DND-41 (cell line): ENCODE measurements around the gene IL4R.
A peak's percentile ranks its signal among the peaks of the same experiment; 100 is the strongest.

Experiments
- ATAC-seq: fragments of 200-7000 bp; cut with Tn5 transposase; 3 replicates; pipeline ENCODE4 v1.9.1; 2021; ENCODE audit warnings: low read depth; ENCODE audit not compliant: insufficient read depth
- DNase-seq: peaks from one replicate; pipeline ENCODE4 v3.0.0-alpha.2; 2020
- H2AFZ ChIP-seq: 2 replicates; pipeline ENCODE4 v1.6.0; 2012; ENCODE audit warnings: low read depth, low read length
- H3K27ac ChIP-seq: 2 replicates; pipeline ENCODE4 v1.5.1; 2012; ENCODE audit warnings: low read length, inconsistent platforms
- H3K27me3 ChIP-seq: fragments of 200-600 bp; sonication (generic); 2 replicates; pipeline ENCODE4 v1.6.0; 2012; ENCODE audit warnings: low read length, mild to moderate bottlenecking, inconsistent platforms; ENCODE audit not compliant: insufficient read depth, poor library complexity
- H3K36me3 ChIP-seq: 2 replicates; pipeline ENCODE4 v1.5.1; 2012; ENCODE audit warnings: low read length, inconsistent platforms; ENCODE audit not compliant: insufficient read depth
- H3K4me1 ChIP-seq: 2 replicates; pipeline ENCODE4 v1.5.1; 2012; ENCODE audit warnings: mild to moderate bottlenecking, low read length; ENCODE audit not compliant: insufficient read depth
- H3K4me2 ChIP-seq: 2 replicates; pipeline ENCODE4 v1.6.0; 2012; ENCODE audit warnings: mild to moderate bottlenecking, moderate library complexity, low read length, inconsistent platforms; ENCODE audit not compliant: insufficient read depth
- H3K4me3 ChIP-seq, 2 experiments: fragments of 200-600 bp in 1 of 2; shearing (Covaris generic) in 1 of 2; 2 replicates each; pipeline ENCODE4 v1.5.1; 2012 to 2016; ENCODE audit warnings: inconsistent platforms in 2 of 2, low read length in 2 of 2, mild to moderate bottlenecking in 2 of 2, low read depth in 1 of 2, moderate library complexity in 1 of 2
- H3K79me2 ChIP-seq: 2 replicates; pipeline ENCODE4 v1.6.0; 2012; ENCODE audit warnings: low read length, inconsistent platforms; ENCODE audit not compliant: insufficient read depth
- H3K9ac ChIP-seq: 2 replicates; pipeline ENCODE4 v1.6.0; 2012; ENCODE audit warnings: low read depth, mild to moderate bottlenecking, inconsistent platforms, low read length, moderate library complexity
- H3K9me3 ChIP-seq: 2 replicates; pipeline ENCODE4 v1.5.1; 2012; ENCODE audit warnings: low read length, moderate library complexity, mild to moderate bottlenecking, inconsistent platforms; ENCODE audit not compliant: insufficient read depth, severe bottlenecking
- H4K20me1 ChIP-seq: 2 replicates; pipeline ENCODE4 v1.6.0; 2012; ENCODE audit warnings: low read length; ENCODE audit not compliant: insufficient read depth
- EZH2 ChIP-seq: IDR thresholded peaks from 3 replicates; pipeline ENCODE4 v1.6.1; 2012; ENCODE audit warnings: borderline replicate concordance, low read depth, mild to moderate bottlenecking, moderate library complexity, low read length, inconsistent platforms; ENCODE audit not compliant: severe bottlenecking
- TF ChIP-seq, protein P1 (sequence below): IDR thresholded peaks from 2 replicates; pipeline ENCODE4 v1.5.1; 2012; ENCODE audit warnings: borderline replicate concordance, low read length, moderate library complexity, mild to moderate bottlenecking; ENCODE audit not compliant: poor library complexity, severe bottlenecking; ENCODE audit errors: extremely low read depth

IL4R gene

DNA sequence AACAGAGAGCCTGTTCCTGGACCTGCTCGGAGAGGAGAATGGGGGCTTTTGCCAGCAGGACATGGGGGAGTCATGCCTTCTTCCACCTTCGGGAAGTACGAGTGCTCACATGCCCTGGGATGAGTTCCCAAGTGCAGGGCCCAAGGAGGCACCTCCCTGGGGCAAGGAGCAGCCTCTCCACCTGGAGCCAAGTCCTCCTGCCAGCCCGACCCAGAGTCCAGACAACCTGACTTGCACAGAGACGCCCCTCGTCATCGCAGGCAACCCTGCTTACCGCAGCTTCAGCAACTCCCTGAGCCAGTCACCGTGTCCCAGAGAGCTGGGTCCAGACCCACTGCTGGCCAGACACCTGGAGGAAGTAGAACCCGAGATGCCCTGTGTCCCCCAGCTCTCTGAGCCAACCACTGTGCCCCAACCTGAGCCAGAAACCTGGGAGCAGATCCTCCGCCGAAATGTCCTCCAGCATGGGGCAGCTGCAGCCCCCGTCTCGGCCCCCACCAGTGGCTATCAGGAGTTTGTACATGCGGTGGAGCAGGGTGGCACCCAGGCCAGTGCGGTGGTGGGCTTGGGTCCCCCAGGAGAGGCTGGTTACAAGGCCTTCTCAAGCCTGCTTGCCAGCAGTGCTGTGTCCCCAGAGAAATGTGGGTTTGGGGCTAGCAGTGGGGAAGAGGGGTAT lies 48.9 kb downstream of the IL4R start:
- no peaks in the 10 kb centered on the region for H3K27me3 ChIP-seq
- H3K9ac ChIP-seq, result no peak overlapping the region
- ATAC-seq, result no peak
- TF ChIP-seq EZH2, result no peak
- TF ChIP-seq, protein P1, sequence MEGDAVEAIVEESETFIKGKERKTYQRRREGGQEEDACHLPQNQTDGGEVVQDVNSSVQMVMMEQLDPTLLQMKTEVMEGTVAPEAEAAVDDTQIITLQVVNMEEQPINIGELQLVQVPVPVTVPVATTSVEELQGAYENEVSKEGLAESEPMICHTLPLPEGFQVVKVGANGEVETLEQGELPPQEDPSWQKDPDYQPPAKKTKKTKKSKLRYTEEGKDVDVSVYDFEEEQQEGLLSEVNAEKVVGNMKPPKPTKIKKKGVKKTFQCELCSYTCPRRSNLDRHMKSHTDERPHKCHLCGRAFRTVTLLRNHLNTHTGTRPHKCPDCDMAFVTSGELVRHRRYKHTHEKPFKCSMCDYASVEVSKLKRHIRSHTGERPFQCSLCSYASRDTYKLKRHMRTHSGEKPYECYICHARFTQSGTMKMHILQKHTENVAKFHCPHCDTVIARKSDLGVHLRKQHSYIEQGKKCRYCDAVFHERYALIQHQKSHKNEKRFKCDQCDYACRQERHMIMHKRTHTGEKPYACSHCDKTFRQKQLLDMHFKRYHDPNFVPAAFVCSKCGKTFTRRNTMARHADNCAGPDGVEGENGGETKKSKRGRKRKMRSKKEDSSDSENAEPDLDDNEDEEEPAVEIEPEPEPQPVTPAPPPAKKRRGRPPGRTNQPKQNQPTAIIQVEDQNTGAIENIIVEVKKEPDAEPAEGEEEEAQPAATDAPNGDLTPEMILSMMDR, result no peak
- H3K4me3 ChIP-seq, result no peak overlapping the region
- no peak overlapping the region for H3K4me2 ChIP-seq
- H3K4me1 ChIP-seq, result peaks cover 22% of the 10 kb centered on the region
- H3K27ac ChIP-seq, result peak overlapping the region; percentile 35; the same call in 1 of the 2 replicates
- no peak for DNase-seq
- no peaks in the 10 kb centered on the region for H3K9me3 ChIP-seq
- no peak overlapping the region for H2AFZ ChIP-seq
- no peaks in the 10 kb centered on the region for H4K20me1 ChIP-seq
- H3K36me3 ChIP-seq, result peaks cover 57% of the 10 kb centered on the region
- no peaks in the 10 kb centered on the region for H3K79me2 ChIP-seq

DNA sequence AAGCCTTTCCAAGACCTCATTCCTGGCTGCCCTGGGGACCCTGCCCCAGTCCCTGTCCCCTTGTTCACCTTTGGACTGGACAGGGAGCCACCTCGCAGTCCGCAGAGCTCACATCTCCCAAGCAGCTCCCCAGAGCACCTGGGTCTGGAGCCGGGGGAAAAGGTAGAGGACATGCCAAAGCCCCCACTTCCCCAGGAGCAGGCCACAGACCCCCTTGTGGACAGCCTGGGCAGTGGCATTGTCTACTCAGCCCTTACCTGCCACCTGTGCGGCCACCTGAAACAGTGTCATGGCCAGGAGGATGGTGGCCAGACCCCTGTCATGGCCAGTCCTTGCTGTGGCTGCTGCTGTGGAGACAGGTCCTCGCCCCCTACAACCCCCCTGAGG lies 49.5 kb downstream of the IL4R start:
- no peak overlapping the region for H2AFZ ChIP-seq
- no peaks in the 10 kb centered on the region for H3K9me3 ChIP-seq
- H3K36me3 ChIP-seq, result peaks cover 55% of the 10 kb centered on the region
- H3K4me2 ChIP-seq, result no peak overlapping the region
- H3K9ac ChIP-seq, result no peak overlapping the region
- no peaks in the 10 kb centered on the region for H3K79me2 ChIP-seq
- no peaks in the 10 kb centered on the region for H4K20me1 ChIP-seq
- TF ChIP-seq, protein P1, result no peak
- no peak for TF ChIP-seq EZH2
- DNase-seq, result no peak
- ATAC-seq, result no peak
- H3K4me3 ChIP-seq, result no peak overlapping the region
- peaks cover 27% of the 10 kb centered on the region for H3K4me1 ChIP-seq
- peak overlapping the region; percentile 6; the same call in 1 of the 2 replicates for H3K27ac ChIP-seq
- no peaks in the 10 kb centered on the region for H3K27me3 ChIP-seq

DNA sequence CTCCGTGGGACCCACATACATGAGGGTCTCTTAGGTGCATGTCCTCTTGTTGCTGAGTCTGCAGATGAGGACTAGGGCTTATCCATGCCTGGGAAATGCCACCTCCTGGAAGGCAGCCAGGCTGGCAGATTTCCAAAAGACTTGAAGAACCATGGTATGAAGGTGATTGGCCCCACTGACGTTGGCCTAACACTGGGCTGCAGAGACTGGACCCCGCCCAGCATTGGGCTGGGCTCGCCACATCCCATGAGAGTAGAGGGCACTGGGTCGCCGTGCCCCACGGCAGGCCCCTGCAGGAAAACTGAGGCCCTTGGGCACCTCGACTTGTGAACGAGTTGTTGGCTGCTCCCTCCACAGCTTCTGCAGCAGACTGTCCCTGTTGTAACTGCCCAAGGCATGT lies 50.0 kb downstream of the IL4R start:
- Histone ChIP-seq H3K79me2 (no peaks in the 10 kb centered on the region), H3K9me3 (no peaks in the 10 kb centered on the region), H2AFZ (no peak overlapping the region), H3K4me3 (no peak overlapping the region), H3K36me3 (peaks cover 49% of the 10 kb centered on the region), H4K20me1 (no peaks in the 10 kb centered on the region), H3K4me1 (peaks cover 32% of the 10 kb centered on the region), H3K4me2 (no peak overlapping the region), H3K9ac (no peak overlapping the region), H3K27ac (peak overlapping the region; percentile 40; the same call in 1 of the 2 replicates), H3K27me3 (no peaks in the 10 kb centered on the region)
- DNase-seq (no peak), ATAC-seq (no peak)
- TF ChIP-seq EZH2, result no peak
- TF ChIP-seq, protein P1, result no peak
